Left colon (tissue), 2 donors: Measurements from ENCODE around the gene FBXO3. TPM values are rescaled to one million over a fixed set of nuclear protein-coding genes. Genes with fewer than 3 reads are reported as not detected.
"Not testable (repeated sequence)": the region's sequence is repeated elsewhere in the genome, so short reads cannot be mapped to it uniquely, and the experiment has no call there.

Experiments
- ATAC-seq: fragments of 200-7000 bp; cut with Tn5 transposase; one replicate; pipeline ENCODE4 v1.9.1; 2020; ENCODE audit warnings: mild to moderate bottlenecking, moderate library complexity
- DNase-seq, 2 donors: peaks; one replicate each; pipeline ENCODE4 v3.0.0-alpha.2; 2020
- intact Hi-C, 2 donors: fragments of 100-400 bp; cut with DNase I in 1 of 2; cut with micrococcal nuclease in 1 of 2; formaldehyde crosslinking; loops; one replicate each; pipeline versions ENCODE4 v1.11.2 to v1.14.0; 2022; cut with DNase I, micrococcal nuclease
- total RNA-seq, 2 donors: library from RNA; stranded (reverse); fragmentation: NEBNext Ultra II Directional; extraction: Animal tissue kit (Norgen Biotek cat#: 25700); gene quantifications; one replicate each; pipeline ENCODE4 v1.2.1, GENCODE V29; 2021
- donor health status: DM: no; HTN: no; CAD: no.
- donor health status: DM: yes; HTN: yes; CAD: no.

The FBXO3 gene
- total RNA-seq, 2 donors from 2014 or later: 29.5 to 36.5 TPM

DNA sequence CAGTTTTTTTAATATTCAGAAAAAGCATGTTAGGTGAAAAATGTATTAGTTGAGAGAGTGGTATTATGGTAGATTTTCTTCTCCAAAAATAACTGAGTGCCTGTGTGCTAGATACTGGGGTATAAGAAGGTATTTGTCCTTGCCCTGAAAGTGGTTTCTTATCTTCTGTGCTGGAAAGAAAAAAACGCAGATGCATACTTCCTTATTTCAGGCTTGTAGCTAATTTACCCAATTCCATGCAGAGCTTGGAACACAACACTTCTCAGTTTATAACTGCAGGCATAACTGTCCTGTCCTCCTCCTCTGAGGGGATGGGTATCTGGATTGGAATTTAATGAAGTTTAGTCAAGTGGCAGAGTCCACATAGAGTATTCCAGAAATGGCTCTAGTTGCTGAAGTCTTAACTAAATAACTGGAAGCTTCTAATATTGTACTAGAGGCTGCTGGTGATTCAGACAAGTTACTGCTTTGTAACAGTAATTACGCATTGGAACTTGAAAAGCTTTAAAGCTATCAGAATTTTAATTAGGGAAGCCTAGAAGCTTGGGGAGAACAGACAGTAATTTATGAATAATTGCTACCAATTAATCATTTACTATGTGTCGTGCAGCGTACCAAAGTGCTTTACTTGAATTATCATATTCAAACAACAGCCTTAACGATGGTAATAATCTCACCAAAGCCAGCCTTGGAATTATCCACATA lies 61.0 kb downstream of the FBXO3 start:
- peak; percentile 47 for ATAC-seq

DNA sequence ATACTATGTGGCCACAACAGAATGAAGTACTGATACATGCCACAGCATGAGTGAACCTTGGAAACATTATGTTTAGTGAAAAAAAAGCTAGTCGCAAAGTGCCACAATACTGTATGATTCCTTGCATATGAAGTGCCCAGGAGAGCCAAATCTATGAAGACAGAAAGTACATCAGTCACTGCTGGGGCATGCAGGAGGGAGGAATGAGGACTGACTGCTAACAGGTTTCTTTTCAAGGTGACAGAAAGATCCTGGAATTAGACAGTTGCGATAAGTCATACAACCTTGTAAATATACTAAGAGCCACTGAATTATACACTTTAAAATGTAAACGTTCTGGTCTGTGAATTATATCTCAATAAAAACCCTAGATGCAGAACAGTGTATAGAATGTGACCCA lies 61.9 kb downstream of the FBXO3 start:
- intact Hi-C loops: no loop called here
- no peak for ATAC-seq
- DNase-seq: no peak

More for the DNA sequence above, 61.0 kb downstream of the FBXO3 start:
- intact Hi-C loops: no loop called here
- no peak for DNase-seq

DNA sequence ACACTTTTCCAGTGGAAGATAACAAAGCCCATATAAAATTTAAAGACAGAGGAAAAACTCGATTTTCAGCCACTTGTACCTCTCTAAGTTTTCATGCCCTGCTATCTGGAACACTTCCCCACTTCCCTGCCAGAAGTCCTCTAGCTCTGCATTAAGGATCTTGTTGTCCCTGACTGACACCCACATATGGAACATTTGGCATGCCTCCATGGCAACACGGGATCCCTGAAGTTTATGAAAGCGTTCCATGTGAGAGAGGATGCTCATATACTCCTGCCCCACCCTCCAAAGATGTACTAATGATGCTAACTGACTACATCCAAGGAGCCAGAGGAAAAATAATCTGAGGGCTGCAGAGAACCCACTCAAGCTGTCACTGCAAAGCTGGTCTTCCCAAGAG lies 64.9 kb downstream of the FBXO3 start:
- DNase-seq (no peak), ATAC-seq (no peak)
- intact Hi-C loops: no loop called here

DNA sequence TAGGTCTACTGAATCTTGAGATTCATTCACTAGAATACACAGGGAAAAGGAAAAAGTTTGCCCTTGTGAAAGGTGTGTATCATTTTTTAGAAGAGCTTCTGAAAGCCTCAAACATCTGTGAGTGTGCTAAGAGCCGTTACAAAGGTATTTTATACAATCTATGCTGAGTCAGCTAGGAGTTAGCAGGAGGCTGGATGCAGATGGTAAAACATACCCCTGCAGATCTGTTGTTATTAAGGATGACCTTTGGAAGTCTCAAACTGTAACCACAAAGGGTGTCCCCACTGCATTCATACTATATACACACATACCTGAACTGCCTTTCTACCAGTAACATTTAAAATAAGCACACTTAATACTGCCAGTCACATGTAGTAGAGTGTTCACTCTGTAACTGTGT lies 65.3 kb downstream of the FBXO3 start:
- ATAC-seq (no peak), DNase-seq (no peak)
- intact Hi-C loops: no loop called here

DNA sequence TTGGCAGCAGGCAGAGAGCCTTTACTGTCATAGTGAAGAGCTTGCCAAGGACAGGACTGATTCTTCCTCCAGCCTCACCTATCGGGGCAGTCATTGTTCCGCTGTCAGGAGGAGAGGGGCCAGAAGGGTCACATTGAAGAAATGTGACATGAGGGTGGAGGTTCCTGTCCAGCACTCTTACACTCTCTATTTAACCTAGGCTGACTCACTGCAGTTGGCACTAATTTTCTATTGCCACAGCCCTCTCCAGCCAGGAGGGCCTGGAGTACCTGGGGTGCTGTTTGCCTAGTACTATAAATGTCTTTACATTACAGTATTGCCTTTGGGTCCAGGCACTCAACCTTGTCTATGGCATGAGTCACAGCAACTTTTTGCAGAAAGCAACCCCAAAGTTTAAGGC lies 66.5 kb downstream of the FBXO3 start:
- peak; percentile 6 for ATAC-seq
- intact Hi-C loops, DNase-seq: not testable (repeated sequence)

DNA sequence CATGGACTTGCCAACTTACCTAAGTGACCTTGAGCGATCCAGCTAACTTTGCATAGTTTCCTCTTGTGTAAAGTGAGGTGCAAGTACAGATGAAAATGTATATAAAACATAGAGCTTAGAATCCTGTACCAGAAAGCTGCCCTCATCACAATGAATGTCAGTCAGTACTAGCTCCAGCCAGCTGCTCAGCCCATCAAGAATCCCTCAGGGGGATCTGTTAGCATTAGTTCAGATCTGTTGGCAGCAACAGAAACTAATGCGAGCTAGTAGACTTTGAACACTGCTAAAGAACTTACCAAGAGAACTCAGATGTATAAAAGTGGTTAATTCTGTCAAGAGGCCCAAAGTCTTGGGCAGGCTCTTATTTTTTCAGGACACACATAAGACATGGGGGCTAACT lies 67.4 kb downstream of the FBXO3 start:
- no peak for DNase-seq
- ATAC-seq: no peak
- intact Hi-C loops: no loop called here

DNA sequence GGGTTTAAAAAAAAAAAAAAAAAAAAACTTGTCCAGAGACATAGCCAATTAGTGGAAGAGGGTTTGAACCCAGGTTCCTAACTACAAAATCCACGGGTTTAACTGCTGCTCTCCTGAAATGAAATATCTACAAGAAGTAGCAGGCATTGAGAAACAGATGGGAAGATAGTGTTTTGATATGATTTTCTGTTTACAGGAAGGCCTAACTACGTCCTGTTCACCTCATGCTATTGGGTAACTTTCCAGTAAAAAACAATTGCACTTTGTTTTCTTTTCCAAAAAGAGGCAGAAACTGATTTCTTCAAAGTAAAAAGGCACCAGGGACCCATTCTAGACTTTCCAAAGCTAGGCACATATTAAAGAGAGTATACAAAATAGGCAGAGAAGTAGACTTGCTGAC lies 67.8 kb downstream of the FBXO3 start:
- intact Hi-C loops: no loop called here
- no peak for ATAC-seq
- DNase-seq: no peak

DNA sequence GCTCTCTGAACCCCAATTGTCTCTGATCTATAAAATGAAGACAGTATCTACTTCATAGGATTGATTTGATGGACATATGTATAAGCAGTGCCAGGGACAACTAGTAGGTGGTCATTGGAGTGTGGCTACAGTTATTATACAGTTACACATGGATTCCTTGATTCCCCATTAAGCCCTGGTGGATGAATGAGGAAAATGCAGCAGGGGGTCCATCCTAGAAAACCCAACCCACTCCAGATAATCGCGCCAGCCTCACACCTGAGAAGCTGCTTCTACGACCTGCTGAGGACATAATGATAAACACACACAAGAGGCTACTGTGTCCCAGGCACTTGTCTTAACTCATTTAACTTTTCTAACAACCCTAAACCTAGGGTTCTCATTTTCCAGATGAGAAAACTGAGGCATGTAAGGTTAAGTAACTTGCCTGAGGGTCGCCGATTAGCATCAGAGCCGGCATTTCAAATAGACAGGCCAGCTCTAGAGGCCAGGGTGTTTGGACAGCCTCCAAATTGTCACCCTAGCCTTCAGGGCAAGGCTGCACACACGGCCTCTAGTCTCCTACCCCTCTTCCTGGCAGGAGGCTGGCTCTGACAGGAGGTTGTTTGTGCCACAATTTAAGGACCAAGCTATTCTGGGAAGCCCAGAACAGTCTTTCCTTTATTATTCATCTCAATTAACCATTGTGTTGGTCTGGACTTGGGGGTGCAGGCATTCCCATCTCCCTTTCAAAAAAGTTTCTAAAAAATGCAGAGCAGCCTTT lies 69.9 kb downstream of the FBXO3 start:
- no peak for DNase-seq
- intact Hi-C loops: no loop called here
- no peak for ATAC-seq

DNA sequence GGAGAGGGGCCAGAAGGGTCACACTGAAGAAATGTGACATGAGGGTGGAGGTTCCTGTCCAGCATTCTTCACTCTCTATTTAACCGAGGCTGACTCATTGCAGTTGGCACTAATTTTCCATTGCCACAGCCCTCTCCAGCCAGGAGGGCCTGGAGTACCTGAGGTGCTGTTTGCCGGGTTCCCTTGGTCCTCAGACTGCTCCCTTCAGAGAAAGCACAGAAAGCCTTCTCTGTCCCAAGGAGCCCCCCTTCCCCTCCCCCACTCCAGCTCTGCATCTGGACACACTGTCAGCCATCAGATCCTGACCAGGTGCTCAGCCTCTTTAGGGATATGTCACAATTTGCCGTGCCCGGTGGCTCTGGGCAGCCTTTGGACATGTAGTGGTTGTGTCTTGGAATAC lies 70.5 kb downstream of the FBXO3 start:
- peak; percentile 16 for ATAC-seq
- intact Hi-C loops: no loop called here
- peak in 1 of 2 donors; percentile 40 for DNase-seq

DNA sequence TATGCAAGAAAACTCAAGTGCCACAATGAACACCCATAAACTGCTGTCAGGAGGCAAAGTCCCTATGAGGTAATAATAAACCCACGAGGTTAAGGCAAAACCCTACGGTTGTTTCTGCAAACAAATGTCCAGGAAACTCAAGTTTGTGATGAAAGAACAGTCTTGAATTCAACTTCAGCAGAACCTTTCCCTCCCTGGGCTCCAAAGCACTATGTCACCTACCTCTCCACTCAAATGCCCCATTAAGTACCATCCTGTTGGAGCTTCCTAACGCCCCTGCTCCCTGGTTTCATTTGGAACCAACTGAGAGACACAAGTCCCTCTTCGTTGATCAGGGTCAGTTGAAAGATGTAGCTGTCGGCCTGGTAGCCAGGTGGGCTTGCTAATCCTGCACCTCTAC lies 71.1 kb downstream of the FBXO3 start:
- intact Hi-C loops: no loop called here
- DNase-seq (no peak), ATAC-seq (peak; percentile 52)

DNA sequence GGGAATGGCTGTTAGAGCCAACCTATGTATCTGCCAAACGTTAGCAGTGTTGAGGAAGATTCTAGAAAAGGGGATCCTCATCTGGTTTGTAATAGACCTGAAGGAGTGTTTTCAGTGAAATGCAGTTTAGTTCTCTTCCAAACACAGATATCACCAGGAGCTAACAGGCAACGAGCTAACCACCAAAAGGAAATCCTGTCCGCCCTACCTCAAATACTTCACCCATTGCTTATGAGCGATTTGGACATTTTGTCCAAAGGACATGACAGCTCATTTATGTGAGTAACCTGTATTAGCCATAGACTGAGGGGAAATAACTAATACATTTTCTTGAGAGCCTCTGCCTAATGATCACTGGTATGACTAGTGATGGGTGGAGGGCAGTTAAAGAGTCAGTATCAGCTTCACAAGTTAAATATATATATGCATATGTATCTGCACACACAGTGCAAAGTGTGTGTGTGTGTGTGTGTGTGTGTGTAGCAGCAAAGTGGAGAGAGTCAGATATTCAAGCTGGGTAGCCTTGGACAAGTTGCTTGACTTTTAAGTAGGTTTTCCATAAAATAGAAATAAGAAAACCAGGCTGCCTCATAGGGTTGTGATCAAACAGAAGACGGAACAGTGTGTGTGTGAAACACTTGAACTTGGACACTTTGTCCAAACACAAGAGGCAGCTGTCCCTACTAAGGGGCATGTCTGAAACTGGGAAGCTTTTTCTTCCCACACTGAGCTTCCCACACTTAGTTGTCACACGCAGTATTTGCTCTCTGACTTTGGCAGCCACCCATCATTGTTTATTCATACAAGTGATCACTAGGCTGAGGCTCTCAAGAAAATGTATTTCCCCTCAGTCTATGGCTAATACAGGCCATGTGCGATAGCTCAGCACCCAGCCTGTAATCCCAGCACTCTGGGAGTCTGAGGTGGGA lies 72.8 kb downstream of the FBXO3 start:
- ATAC-seq (peak; percentile 10), DNase-seq (no peak)
- intact Hi-C loops: no loop called here

DNA sequence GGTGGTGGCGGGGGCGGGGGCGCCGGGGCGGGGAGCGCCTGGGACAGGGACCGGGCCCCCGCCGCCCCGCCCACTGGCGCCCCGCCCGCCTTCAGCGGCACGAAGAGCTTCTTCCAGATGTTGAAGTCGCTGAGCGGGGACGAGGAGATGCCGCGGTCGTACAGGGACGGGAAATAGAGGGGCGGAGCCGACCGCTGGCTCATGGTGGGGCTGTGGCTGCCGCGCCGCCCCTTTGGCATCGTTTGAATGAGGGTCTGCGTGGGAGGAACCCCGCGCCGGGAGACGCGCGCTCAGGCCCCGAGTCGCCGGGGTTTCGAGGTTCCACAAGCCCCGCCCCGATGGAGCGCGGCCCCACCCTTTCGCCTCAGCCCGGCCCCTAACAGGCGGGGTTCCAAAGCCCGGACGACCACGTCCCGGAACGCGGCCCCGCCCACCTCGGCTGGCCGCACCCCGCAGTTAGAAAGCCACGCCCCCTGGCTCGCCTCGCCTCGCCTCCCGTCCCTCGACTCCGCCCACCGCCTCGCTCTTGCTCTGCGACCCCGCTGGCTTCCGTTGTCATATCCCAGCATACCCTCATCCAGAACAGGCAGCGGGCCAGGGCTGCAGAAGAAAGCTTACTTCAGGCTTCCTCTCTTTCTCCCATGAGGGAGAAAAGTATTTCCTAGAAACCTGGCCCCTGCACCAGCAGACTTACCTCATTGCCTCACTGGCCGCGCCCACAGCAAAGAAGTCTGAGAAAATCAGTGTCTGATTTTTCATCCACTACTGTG lies 73.6 kb downstream of the FBXO3 start, which contains the start of gene C11orf91:
Gene C11orf91, minus strand, starts transcription at position 325 of the 770 bp plus-strand sequence. Its CDS starts 86 bp downstream, at position 239.
- DNase-seq (peak; percentile 92 to 99), ATAC-seq (peak; percentile 85)
- intact Hi-C loops: no loop called here

DNA sequence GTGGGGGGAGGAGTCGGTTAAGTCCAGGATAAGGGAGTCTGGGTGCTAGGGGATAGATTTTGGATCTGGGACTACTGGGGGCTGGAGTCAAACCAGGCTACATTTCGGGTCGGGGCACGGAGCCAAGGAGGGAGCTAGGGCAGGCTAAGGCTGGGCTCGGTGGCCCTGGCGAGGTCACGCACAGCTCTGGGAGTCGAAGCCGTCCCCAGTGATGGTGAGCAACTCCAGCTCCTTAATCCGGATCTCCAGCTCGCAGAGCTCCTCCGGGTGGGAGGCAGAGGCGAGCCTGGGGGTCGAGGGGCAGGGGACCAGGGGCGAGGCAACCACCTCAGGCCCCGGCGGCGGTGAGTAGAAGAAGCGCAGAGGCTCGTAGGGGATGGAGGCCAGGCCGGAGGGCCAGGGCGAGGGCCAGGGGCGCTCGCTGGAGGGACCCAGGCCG lies 74.2 kb downstream of the FBXO3 start:
- peak in 1 of 2 donors; percentile 58 for DNase-seq
- ATAC-seq: no peak
- intact Hi-C loops: no loop called here

DNA sequence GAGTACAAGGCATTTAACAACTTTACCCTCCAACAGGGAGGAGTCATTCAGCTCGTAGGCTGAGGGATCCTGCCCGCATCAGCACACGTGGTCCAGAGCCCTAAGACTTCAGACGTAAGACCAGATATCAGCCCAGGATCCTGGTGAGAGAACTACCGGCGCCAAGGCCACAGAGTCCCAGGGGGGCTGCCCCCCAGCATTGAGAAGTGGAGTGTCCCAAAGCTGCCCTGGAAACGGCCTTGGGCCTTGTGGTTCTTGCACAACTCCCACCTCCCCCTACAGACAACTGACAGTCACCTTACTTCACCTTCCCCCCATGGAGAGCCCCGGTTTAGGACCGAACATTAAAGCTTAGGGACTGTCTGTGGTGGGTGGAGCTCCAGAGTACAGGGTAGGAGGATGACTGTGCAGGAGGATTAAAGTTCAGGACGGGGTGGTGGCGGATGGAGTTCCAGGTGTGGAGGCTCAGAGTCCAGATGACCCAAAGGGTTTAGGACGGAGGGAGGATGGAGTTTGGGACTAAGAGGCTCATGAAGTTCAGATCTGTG lies 74.7 kb downstream of the FBXO3 start:
- DNase-seq (peak; percentile 54 to 56), ATAC-seq (peak; percentile 46)
- intact Hi-C loops: no loop called here

DNA sequence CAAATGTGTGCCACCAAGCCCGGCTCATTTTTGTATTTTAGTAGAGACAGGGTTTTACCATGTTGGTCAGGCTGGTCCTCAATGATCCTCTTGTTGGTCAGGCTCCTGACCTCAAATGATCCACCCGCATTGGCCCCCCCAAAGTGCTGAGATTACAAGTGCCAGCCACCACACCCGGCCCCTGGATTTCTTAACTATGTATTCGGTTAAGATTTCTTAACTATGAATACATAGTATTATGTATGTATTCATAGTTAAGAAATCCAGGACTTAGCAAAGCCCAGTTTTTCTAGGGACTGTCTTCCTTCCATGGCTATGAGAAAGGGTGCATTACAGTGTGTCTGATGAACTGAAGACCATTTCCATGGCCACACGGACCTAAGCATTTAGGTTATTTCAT lies 75.4 kb downstream of the FBXO3 start:
- intact Hi-C loops: no loop called here
- ATAC-seq (no peak), DNase-seq (no peak)

DNA sequence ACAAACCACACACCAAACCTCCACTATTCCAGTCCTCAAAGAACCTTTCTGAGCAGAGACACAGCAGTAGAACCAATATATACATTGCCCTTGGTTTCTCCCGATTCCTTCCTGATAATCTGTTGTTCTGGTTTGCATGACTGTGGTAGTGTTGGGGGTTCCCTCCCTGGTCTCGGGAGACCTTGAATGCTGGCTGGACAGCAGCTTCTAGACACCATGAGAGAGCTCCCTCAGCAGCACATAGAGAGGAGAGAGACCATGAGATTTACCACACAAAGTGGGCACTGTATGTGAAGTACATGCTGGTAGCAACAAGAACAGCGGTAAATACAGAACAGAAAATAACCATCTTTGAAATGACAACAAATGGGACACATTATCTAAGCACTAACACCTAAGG lies 76.3 kb downstream of the FBXO3 start:
- ATAC-seq: no peak
- intact Hi-C loops: no loop called here
- DNase-seq: no peak

DNA sequence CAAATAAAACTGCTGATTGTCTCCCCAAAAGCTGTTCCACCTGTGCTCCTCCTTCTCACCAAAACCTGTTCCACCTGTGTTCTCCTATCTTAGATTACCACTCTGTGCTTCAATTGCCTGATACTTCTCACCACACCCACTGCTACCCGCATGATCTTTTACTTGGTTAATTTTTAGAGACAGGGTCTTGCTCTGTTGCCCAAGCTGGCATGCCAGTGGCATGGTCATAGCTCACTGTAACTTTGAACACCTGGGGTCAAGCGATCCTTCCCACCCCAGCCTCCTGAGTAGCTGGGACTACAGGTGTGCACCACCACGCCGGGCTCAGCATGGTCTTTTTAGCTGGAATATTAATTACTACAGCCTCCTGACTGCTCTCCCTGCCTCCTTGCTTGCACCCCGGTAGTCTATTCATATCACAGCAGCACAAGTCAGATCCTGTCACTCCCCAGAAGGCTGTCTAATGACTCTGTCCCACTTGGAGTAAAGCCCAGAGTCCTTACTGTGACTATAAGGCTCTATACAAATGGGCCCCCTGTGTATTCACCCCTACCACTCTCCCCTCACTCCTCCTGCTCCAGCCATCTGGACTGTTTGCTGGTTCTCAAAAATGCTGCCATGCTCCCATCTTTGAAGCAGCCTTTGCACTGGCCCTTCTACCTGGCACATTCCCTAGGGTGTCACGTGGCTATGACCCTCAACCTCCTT lies 77.2 kb downstream of the FBXO3 start:
- ATAC-seq (no peak), DNase-seq (no peak)
- intact Hi-C loops: no loop called here

DNA sequence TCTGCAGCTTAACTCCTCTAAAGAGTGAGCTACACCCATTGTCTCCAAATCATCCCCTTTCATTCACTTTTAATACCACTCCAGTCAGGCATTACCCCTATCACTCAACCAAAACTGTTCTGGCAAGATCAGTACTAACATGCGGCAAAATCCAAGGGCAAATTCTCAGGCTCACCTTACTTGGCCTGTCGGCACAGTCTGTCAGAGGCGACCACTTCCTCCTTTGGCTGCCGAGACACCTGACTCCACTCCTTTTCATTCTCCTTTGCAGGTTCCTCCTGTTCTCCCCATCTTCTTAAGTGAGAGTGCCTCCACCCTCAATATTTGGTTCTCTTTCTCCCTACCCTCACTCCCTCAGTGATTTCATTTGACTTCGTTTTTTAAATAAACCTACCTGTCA lies 77.9 kb downstream of the FBXO3 start:
- DNase-seq (no peak), ATAC-seq (no peak)
- intact Hi-C loops: no loop called here
